ENCODE data around the gene VSIG10. TPM values are rescaled to one million over a fixed set of nuclear protein-coding genes. Genes with fewer than 3 reads are reported as not detected.
"Not testable (repeated sequence)": the region's sequence is repeated elsewhere in the genome, so short reads cannot be mapped to it uniquely, and the experiment has no call there.

The VSIG10 gene
- total RNA-seq, 2 donors from 2014 or later, result 20.4 to 41.0 TPM

DNA sequence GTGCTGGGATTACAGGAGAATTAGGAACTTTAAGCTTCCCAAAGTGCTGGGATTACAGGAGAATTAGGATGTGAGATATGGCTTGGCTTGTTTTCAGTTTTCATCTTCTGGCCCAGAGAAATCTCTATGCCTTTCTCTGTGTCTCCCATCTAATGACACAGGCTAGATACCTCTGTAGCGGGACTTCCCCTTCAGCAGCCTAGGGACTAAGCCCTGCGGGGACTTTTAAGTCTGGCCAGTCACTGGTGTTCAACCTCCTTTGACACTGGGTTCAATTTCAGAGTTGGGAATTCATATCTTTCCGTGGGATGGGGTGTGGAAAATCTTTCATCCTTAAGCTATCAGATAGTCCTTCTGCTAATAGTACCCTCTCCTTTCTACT, 81.1 kb downstream of the VSIG10 start:
- intact Hi-C loops (cut with DNase I), result no loop called here
- Histone ChIP-seq H3K36me3 (replicated peaks in 1 of 2; ENCODE audit: insufficient read depth in 1 of 2, low read depth in 2 of 2) (peaks cover 0 to 6% of the 10 kb centered on the region in 2 donors), H3K27me3 (no peaks in the 10 kb centered on the region), H3K9me3 (no peaks in the 10 kb centered on the region), H3K4me1 (peaks cover 2% of the 10 kb centered on the region), H3K27ac (no peak overlapping the region), H3K4me3 (no peak overlapping the region)
- TF ChIP-seq, protein P1, sequence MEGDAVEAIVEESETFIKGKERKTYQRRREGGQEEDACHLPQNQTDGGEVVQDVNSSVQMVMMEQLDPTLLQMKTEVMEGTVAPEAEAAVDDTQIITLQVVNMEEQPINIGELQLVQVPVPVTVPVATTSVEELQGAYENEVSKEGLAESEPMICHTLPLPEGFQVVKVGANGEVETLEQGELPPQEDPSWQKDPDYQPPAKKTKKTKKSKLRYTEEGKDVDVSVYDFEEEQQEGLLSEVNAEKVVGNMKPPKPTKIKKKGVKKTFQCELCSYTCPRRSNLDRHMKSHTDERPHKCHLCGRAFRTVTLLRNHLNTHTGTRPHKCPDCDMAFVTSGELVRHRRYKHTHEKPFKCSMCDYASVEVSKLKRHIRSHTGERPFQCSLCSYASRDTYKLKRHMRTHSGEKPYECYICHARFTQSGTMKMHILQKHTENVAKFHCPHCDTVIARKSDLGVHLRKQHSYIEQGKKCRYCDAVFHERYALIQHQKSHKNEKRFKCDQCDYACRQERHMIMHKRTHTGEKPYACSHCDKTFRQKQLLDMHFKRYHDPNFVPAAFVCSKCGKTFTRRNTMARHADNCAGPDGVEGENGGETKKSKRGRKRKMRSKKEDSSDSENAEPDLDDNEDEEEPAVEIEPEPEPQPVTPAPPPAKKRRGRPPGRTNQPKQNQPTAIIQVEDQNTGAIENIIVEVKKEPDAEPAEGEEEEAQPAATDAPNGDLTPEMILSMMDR (IDR thresholded peaks at IDR 0.05), result no peak
- TF ChIP-seq POLR2A (IDR thresholded peaks at IDR 0.05), result no peak
- no peak for DNase-seq
- ATAC-seq, result no peak
- WGBS, 2 donors, result 84 to 88% methylated on average over 3 of the region's 3 CpGs

DNA sequence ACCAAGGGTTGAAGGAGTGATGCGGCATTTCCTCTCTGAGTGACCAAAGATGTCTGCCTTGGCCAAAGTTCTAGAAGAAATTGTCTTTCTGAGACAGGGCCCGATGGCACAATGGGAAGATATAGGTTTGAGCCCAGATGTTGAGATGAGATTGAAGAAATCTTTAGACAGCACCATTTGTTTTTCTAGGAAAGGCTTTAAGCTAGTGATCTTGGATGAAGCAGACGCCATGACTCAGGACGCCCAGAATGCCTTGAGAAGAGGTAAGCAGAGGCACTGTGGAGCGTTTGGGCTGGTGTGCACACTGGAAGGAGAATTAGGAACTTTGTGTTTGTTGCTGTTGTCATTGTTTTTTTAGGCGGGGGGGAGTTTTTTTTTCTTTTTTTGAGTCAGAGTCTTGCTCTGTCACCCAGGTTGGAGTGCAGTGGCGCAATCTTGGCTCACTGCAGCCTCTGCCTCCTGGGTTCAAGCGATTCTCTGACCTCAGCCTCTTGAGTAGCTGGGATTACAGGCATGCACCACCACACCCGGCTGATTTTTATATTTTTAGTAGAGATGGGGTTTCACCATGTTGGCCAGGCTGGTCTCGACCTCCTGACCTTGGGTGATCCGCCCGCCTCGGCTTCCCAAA, 81.6 kb downstream of the VSIG10 start:
- H3K36me3 ChIP-seq (replicated peaks in 1 of 2; ENCODE audit: insufficient read depth in 1 of 2, low read depth in 2 of 2); H3K9me3 ChIP-seq; intact Hi-C loops (cut with DNase I); H3K27me3 ChIP-seq; ATAC-seq; H3K4me3 ChIP-seq; H3K27ac ChIP-seq; H3K4me1 ChIP-seq; DNase-seq: not testable (repeated sequence)
- 92% methylated on average over 13 of the region's 13 CpGs for WGBS, 2 donors

DNA sequence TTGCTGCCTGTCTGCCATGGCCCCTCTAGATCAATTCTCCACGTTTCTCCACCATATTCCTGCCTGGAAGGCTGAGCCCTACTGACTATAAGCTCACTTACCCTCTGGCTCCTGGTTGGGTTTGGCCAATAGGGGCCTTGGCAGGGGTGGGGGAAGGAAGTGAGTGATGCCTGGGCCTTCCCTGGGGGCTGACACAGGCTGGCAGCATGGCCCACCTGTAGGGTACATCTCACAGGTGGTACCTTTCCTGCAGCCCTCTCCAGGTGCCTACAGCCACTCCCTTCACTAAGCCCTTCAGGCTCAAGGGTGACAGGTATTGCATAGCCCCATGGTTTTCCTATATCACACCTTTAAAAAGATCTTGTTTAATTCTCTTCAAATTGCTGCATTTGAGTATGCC, 83.8 kb downstream of the VSIG10 start:
- intact Hi-C loops (cut with DNase I), result no loop called here
- TF ChIP-seq, protein P1 (IDR thresholded peaks at IDR 0.05), result no peak
- TF ChIP-seq POLR2A (IDR thresholded peaks at IDR 0.05), result no peak
- Histone ChIP-seq H3K4me1 (peaks cover 22% of the 10 kb centered on the region), H3K36me3 (replicated peaks in 1 of 2; ENCODE audit: insufficient read depth in 1 of 2, low read depth in 2 of 2) (peaks cover 0 to 1% of the 10 kb centered on the region in 2 donors), H3K4me3 (no peak overlapping the region), H3K27ac (no peak overlapping the region), H3K27me3 (no peaks in the 10 kb centered on the region), H3K9me3 (no peaks in the 10 kb centered on the region)
- DNase-seq (no peak), ATAC-seq (no peak)
- 67 to 83% methylated on average over 1 of the region's 1 CpG for WGBS, 2 donors

DNA sequence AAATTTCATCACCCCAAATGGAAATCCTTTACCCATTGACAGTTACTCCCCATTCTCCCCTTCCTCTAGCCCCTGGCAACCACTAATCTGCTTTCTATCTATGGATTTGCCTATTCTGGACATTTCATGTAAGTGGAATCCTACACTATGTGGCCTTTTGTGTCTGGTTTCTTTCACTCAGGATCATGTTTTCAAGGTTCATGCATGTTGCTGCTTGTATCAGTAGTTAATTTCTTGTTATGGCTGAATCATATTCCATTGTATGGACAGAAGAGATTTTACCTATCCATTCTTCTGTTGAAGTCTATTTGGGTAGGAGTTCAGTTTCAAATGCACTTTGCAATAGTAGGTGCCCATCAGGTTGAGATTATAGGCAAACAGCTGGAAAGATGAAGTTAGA, 85.9 kb downstream of the VSIG10 start:
- TF ChIP-seq, protein P1 (IDR thresholded peaks at IDR 0.05), result no peak
- TF ChIP-seq POLR2A (IDR thresholded peaks at IDR 0.05), result no peak
- intact Hi-C loops (cut with DNase I), result no loop called here
- H3K4me1 ChIP-seq, result peaks cover 22% of the 10 kb centered on the region
- no peak for DNase-seq
- no peak overlapping the region for H3K4me3 ChIP-seq
- no peaks in the 10 kb centered on the region for H3K27me3 ChIP-seq
- no peak for ATAC-seq
- no peaks in the 10 kb centered on the region for H3K9me3 ChIP-seq
- no peaks in the 10 kb centered on the region for H3K36me3 ChIP-seq (replicated peaks in 1 of 2; ENCODE audit: insufficient read depth in 1 of 2, low read depth in 2 of 2)
- H3K27ac ChIP-seq, result no peak overlapping the region

DNA sequence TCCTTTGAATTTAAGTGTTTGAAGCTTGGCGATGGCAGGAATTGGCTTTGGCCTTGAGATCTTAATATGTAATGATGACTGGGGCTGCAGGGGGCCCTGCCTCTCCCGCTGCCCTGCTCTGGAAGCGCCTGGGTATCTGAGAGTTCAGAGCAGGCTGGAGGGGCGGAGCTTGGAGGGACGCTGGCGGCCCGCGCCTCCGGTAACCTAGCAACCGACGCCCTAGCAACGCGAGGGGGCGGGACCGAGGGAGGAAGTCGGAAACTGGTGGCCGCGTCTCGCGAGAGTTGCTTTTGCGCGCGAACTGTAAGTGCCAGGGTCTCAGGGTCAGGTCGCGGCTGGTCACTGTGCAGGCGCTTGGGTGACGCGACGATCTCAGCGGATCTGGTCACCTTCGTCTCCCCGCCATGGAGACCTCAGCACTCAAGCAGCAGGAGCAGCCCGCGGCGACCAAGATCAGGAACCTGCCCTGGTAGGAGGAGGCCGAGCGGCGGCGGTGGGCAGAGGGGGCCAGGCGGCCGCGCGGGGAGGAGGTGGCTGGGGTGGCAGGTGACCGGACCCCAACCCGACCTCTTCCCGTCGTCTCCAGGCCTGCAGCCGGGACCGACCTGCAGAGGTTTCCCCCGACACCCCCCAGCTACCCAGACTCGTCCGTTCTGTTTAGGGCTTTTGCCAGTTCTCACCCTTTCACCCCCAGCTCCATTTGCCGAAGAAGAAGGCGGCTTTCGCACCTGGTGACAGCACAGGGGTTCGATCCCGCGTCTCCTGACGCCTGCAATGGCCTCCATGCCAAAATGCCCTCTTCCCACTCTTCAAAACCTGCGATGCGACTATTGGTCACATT, 87.2 kb downstream of the VSIG10 start, which contains the start of gene RFC5:
Gene RFC5 (plus strand): TSS at position 280 of the 841 bp plus-strand sequence. CDS start 125 bp downstream, at position 405.
- intact Hi-C loops (cut with DNase I), result no loop called here
- peaks cover 22% of the 10 kb centered on the region for H3K4me1 ChIP-seq
- no peaks in the 10 kb centered on the region for H3K27me3 ChIP-seq
- peak in 2 of 3 donors; percentile 61 to 70 for TF ChIP-seq POLR2A (IDR thresholded peaks at IDR 0.05)
- TF ChIP-seq, protein P1 (IDR thresholded peaks at IDR 0.05), result no peak
- no peaks in the 10 kb centered on the region for H3K36me3 ChIP-seq (replicated peaks in 1 of 2; ENCODE audit: insufficient read depth in 1 of 2, low read depth in 2 of 2)
- 0% methylated on average over 13 to 40 of the region's 61 CpGs for WGBS, 2 donors
- H3K9me3 ChIP-seq, result no peaks in the 10 kb centered on the region
- peak within 1 kb of the TSS; percentile 46 to 68 for H3K4me3 ChIP-seq
- ATAC-seq, result peak; percentile 99
- H3K27ac ChIP-seq, result peak within 1 kb of the TSS in 3 of 4 donors; percentile 25 to 74 (median 62)
- DNase-seq, result peak; percentile 99 to 100 (median 99)
